A549 (cell line): ENCODE results near the gene TMX3. TPM values are rescaled to one million over a fixed set of nuclear protein-coding genes. Genes with fewer than 3 reads are reported as not detected.

Source experiments
- ATAC-seq, 2 experiments: fragments of 200-7000 bp in 1 of 2; fragments of >200 bp in 1 of 2; cut with Nextera tagmentation in 1 of 2; cut with Tn5 transposase in 1 of 2; 3 replicates each; pipeline versions ENCODE4 v1.8.0 to v1.9.1; 2018 to 2020; ENCODE audit warnings: mild to moderate bottlenecking in 1 of 2, moderate library complexity in 1 of 2
- CTCF ChIA-PET: fragments of 300-600 bp; sonication (Branson Sonifier 250); formaldehyde crosslinking; extraction: SDS; loops from one replicate; lab custom pipeline; 2021; ENCODE audit warnings: antibody characterized with exemption, inconsistent platforms; lab: Yijun Ruan, JAX
- POLR2A ChIA-PET: fragments of 350-600 bp; formaldehyde crosslinking; extraction: SDS; loops from one replicate; lab custom pipeline; 2021; ENCODE audit warnings: antibody characterized with exemption, inconsistent platforms; lab: Yijun Ruan, JAX
- DNase-seq, 2 experiments: peaks; one replicate each; pipeline versions ENCODE4 v3.0.0 to v3.0.0-alpha.2; 2011 to 2016; ENCODE audit warnings: low read depth in 1 of 2, low spot score in 1 of 2
- FAIRE-seq: peaks from 2 replicates; lab custom pipeline; 2011; peaks lifted over from hg19 to GRCh38; lab: Jason Lieb, UNC
- H3K27ac ChIP-seq, 2 experiments: fragments of >200 bp; sonication (Bioruptor Twin); formaldehyde crosslinking; 3 replicates each; pipeline ENCODE4 v1.5.1; 2016 to 2017
- H3K4me1 ChIP-seq: fragments of >200 bp; sonication (Bioruptor Twin); formaldehyde crosslinking; 3 replicates; pipeline ENCODE4 v1.6.1; 2016
- H3K4me2 ChIP-seq: fragments of >200 bp; sonication (Bioruptor Twin); formaldehyde crosslinking; 3 replicates; pipeline ENCODE4 v1.6.1; 2016
- H3K4me3 ChIP-seq: fragments of >200 bp; sonication (Bioruptor Twin); formaldehyde crosslinking; 3 replicates; pipeline ENCODE4 v1.5.1; 2016
- H3K9me3 ChIP-seq: fragments of >200 bp; sonication (Bioruptor Twin); formaldehyde crosslinking; 3 replicates; pipeline ENCODE4 v1.6.1; 2016
- CBX2 ChIP-seq: fragments of 200-600 bp; sonication (generic); IDR thresholded peaks from 2 replicates; pipeline ENCODE4 v1.6.1; 2016; ENCODE audit warnings: low read depth, mild to moderate bottlenecking, borderline replicate concordance
- CHD2 ChIP-seq: fragments of 150-350 bp; IDR thresholded peaks from 2 replicates; pipeline ENCODE4 v1.6.1; 2014; ENCODE audit warnings: low read length; ENCODE audit not compliant: partially characterized antibody
- CHD4 ChIP-seq: fragments of 200-600 bp; sonication (generic); IDR thresholded peaks from 2 replicates; pipeline ENCODE4 v1.6.1; 2016; ENCODE audit warnings: antibody characterized with exemption, mild to moderate bottlenecking, borderline replicate concordance
- E2F6 ChIP-seq: IDR thresholded peaks from 2 replicates; pipeline ENCODE4 v1.6.1; 2012; ENCODE audit warnings: low read depth, borderline replicate concordance
- ELK1 ChIP-seq: fragments of 150-350 bp; IDR thresholded peaks from 2 replicates; pipeline ENCODE4 v1.6.1; 2014; ENCODE audit warnings: low read depth, mild to moderate bottlenecking, low read length
- FOSL2 ChIP-seq, 2 experiments: fragments of 450-650 bp in 1 of 2; fragments of >200 bp in 1 of 2; sonication (Bioruptor Twin) in 1 of 2; formaldehyde crosslinking; IDR thresholded peaks; 2 replicates each; pipeline versions ENCODE4 v1.5.0 to v1.6.1; 2016 to 2020; ENCODE audit warnings: mild to moderate bottlenecking in 1 of 2, moderate library complexity in 1 of 2
- FOXS1 ChIP-seq: fragments of 250-450 bp; sonication (Bioruptor Pico); IDR thresholded peaks from 2 replicates; pipeline ENCODE4 v1.5.0; 2020; ENCODE audit warnings: mild to moderate bottlenecking, moderate library complexity
- GATA3 ChIP-seq: IDR thresholded peaks from 2 replicates; pipeline ENCODE4 v1.6.1; 2012; ENCODE audit warnings: borderline replicate concordance
- HES2 ChIP-seq: fragments of >200 bp; sonication (Bioruptor Twin); formaldehyde crosslinking; IDR thresholded peaks from 2 replicates; pipeline ENCODE4 v1.6.1; 2016
- HEYL ChIP-seq: fragments of 250-450 bp; sonication (Bioruptor Pico); IDR thresholded peaks from 2 replicates; pipeline ENCODE4 v1.8.0; 2021; ENCODE audit warnings: mild to moderate bottlenecking, moderate library complexity
- HMGXB4 ChIP-seq: fragments of 250-450 bp; sonication (Bioruptor Pico); IDR thresholded peaks from 2 replicates; pipeline ENCODE4 v1.5.0; 2021; ENCODE audit warnings: mild to moderate bottlenecking, moderate library complexity, borderline replicate concordance
- HOXB5 ChIP-seq: fragments of 250-450 bp; sonication (Bioruptor Pico); IDR thresholded peaks from 2 replicates; pipeline ENCODE4 v1.5.0; 2020; ENCODE audit warnings: mild to moderate bottlenecking, moderate library complexity
- MAZ ChIP-seq: fragments of 150-350 bp; IDR thresholded peaks from 2 replicates; pipeline ENCODE4 v1.6.1; 2014; ENCODE audit warnings: antibody characterized with exemption, low read depth, low read length, borderline replicate concordance
- NR3C1 ChIP-seq: fragments of >200 bp; sonication (Bioruptor Twin); formaldehyde crosslinking; IDR thresholded peaks from 3 replicates; pipeline ENCODE4 v1.6.1; 2017
- POLR2A ChIP-seq: IDR thresholded peaks from 2 replicates; pipeline ENCODE4 v1.6.1; 2012; ENCODE audit warnings: mild to moderate bottlenecking, low read length
- RAD21 ChIP-seq, 2 experiments: fragments of >200 bp in 1 of 2; sonication (Bioruptor Twin) in 1 of 2; formaldehyde crosslinking in 1 of 2; IDR thresholded peaks in 1 of 2; conservative IDR thresholded peaks in 1 of 2; 2 replicates in 1 of 2; 3 replicates in 1 of 2; pipeline ENCODE4 v1.6.1; 2012 to 2018; ENCODE audit warnings: inconsistent platforms in 1 of 2
- RARB ChIP-seq: fragments of 250-450 bp; sonication (Bioruptor Pico); IDR thresholded peaks from 2 replicates; pipeline ENCODE4 v1.8.0; 2021; ENCODE audit warnings: mild to moderate bottlenecking, moderate library complexity
- RCOR1 ChIP-seq: fragments of 150-350 bp; IDR thresholded peaks from 2 replicates; pipeline ENCODE4 v1.6.1; 2014; ENCODE audit warnings: antibody characterized with exemption, low read length, low read depth
- REST ChIP-seq: fragments of 200-600 bp; sonication (generic); IDR thresholded peaks from 2 replicates; pipeline ENCODE4 v1.6.1; 2016; ENCODE audit warnings: antibody characterized with exemption, mild to moderate bottlenecking, moderate library complexity
- RNF2 ChIP-seq: fragments of 200-600 bp; sonication (generic); IDR thresholded peaks from 2 replicates; pipeline ENCODE4 v1.6.1; 2016; ENCODE audit warnings: low read depth, mild to moderate bottlenecking, antibody characterized with exemption, moderate library complexity, borderline replicate concordance
- USF2 ChIP-seq: fragments of 450-650 bp; IDR thresholded peaks from 2 replicates; pipeline ENCODE4 v1.6.1; 2014; ENCODE audit warnings: antibody characterized with exemption
- ZC3H11A ChIP-seq: fragments of 450-650 bp; IDR thresholded peaks from 2 replicates; pipeline ENCODE4 v1.6.1; 2014; ENCODE audit warnings: antibody characterized with exemption, mild to moderate bottlenecking
- WGBS: methylation state at CpG from one replicate; pipeline ENCODE4 v1.1.6; 2017; ENCODE audit errors: missing lambda C conversion rate; 5-methylcytosine and 5-hydroxymethylcytosine counted together
- polyA plus RNA-seq, 4 experiments: library from polyadenylated mRNA; depleted of rRNA in 3 of 4; stranded (reverse); fragments of >200 nt; fragmentation: RNase III in 1 of 4; extraction: RNeasy Plus Mini Kit Qiagen cat#74134 plus additional on column Dnase treatment in 1 of 4; gene quantifications; 2 replicates in 3 of 4; 3 replicates in 1 of 4; pipeline ENCODE4 v1.2.3, GENCODE V29; 2011 to 2017

TMX3 gene
- polyA plus RNA-seq, 2 of the 4 experiments (the other 2 are of a cell fraction) = 29.6 to 49.8 TPM

GRCh38 chr18:68707646-68708045, 7.3 kb downstream of the TMX3 start:
- TF ChIP-seq RARB (CRISPR knock-in tag) (no peak), HOXB5 (CRISPR knock-in tag) (no peak), ELK1 (no peak), USF2 (no peak), HMGXB4 (CRISPR knock-in tag) (no peak), FOXS1 (CRISPR knock-in tag) (no peak), POLR2A (no peak), HES2 (no peak), NR3C1 (no peak)
- no peaks in the 10 kb centered on the region for H3K4me1 ChIP-seq
- WGBS = 86% methylated on average over 2 of the region's 2 CpGs
- ATAC-seq (no peak), FAIRE-seq (no peak), DNase-seq (no peak)
- H3K27ac ChIP-seq = no peak overlapping the region
- ChIA-PET POLR2A (no interaction called here), CTCF (no interaction called here)
- H3K9me3 ChIP-seq = no peaks in the 10 kb centered on the region
- H3K4me3 ChIP-seq = no peak overlapping the region
- H3K4me2 ChIP-seq = no peak overlapping the region

GRCh38 chr18:68705119-68705518, 9.8 kb downstream of the TMX3 start:
- ChIA-PET POLR2A (no interaction called here), CTCF (interaction anchor here (0.7 kb wide), 1 partner anchor 54 kb away, joined by 3 read pairs; no protein-coding TSS in a partner anchor)
- DNase-seq (no peak), FAIRE-seq (no peak), ATAC-seq (no peak)
- WGBS = 68% methylated on average over 1 of the region's 1 CpG
- no peak for TF ChIP-seq RCOR1
- no peak for TF ChIP-seq RNF2
- no peak for TF ChIP-seq CBX2
- no peak for TF ChIP-seq HMGXB4 (CRISPR knock-in tag)
- no peak for TF ChIP-seq REST
- TF ChIP-seq MAZ = no peak
- TF ChIP-seq GATA3 = no peak
- no peak for TF ChIP-seq HEYL (CRISPR knock-in tag)
- TF ChIP-seq CHD2 = no peak
- TF ChIP-seq RAD21 (conservative IDR thresholded peaks at IDR 0.05 in 1 of 2, IDR thresholded peaks at IDR 0.05 in 1 of 2) = no peak
- TF ChIP-seq E2F6 = no peak
- no peak for TF ChIP-seq ZC3H11A
- TF ChIP-seq CHD4 = no peak
- TF ChIP-seq FOSL2 (IDR thresholded peaks at IDR 0.05) = no peak
- no peak for TF ChIP-seq FOSL2 (CRISPR knock-in tag; IDR thresholded peaks at IDR 0.05)
- Histone ChIP-seq H3K4me2 (no peak overlapping the region), H3K9me3 (no peaks in the 10 kb centered on the region), H3K4me3 (no peak overlapping the region), H3K27ac (no peak overlapping the region), H3K4me1 (no peaks in the 10 kb centered on the region)
